NT2/D1 (cell line): Measurements from ENCODE around the gene ACOXL.

Source experiments
- DNase-seq: peaks from one replicate; pipeline ENCODE4 v3.0.0-alpha.2; 2011; ENCODE audit warnings: low read depth, low spot score
- H3K27me3 ChIP-seq: 2 replicates; pipeline ENCODE4 v1.6.0; 2011; ENCODE audit warnings: mild to moderate bottlenecking; ENCODE audit not compliant: insufficient read length, insufficient read depth
- H3K36me3 ChIP-seq: 2 replicates; pipeline ENCODE4 v1.6.1; 2011; ENCODE audit warnings: mild to moderate bottlenecking, low read length, mixed read lengths; ENCODE audit not compliant: insufficient read depth, insufficient read length
- H3K4me1 ChIP-seq: 2 replicates; pipeline ENCODE4 v1.5.1; 2011; ENCODE audit not compliant: insufficient read depth, insufficient read length
- H3K4me3 ChIP-seq: 2 replicates; pipeline ENCODE4 v1.5.1; 2011; ENCODE audit warnings: low read depth; ENCODE audit not compliant: insufficient read length
- H3K9ac ChIP-seq: 2 replicates; pipeline ENCODE4 v1.6.0; 2011; ENCODE audit warnings: low read depth; ENCODE audit not compliant: insufficient read length
- H3K9me3 ChIP-seq: 2 replicates; pipeline ENCODE4 v1.5.1; 2011; ENCODE audit warnings: mild to moderate bottlenecking, low read length; ENCODE audit not compliant: insufficient read depth
- SUZ12 ChIP-seq: IDR thresholded peaks from 2 replicates; pipeline ENCODE4 v1.6.1; 2011; ENCODE audit not compliant: insufficient read length, insufficient read depth; ENCODE audit errors: extremely low read depth
- YY1 ChIP-seq: IDR thresholded peaks from 2 replicates; pipeline ENCODE4 v1.6.1; 2011; ENCODE audit not compliant: insufficient read length, insufficient read depth
- ZNF274 ChIP-seq: IDR thresholded peaks from 2 replicates; pipeline ENCODE4 v1.6.1; 2011; ENCODE audit warnings: mild to moderate bottlenecking, low read depth, low read length

ACOXL gene

GRCh38 chr2:110716959-110717645 is 15.3 kb upstream of the ACOXL start:
- Histone ChIP-seq H3K27me3 (no peaks in the 10 kb centered on the region), H3K4me3 (no peak overlapping the region), H3K4me1 (no peaks in the 10 kb centered on the region), H3K9me3 (no peaks in the 10 kb centered on the region), H3K9ac (no peak overlapping the region), H3K36me3 (no peaks in the 10 kb centered on the region)
- DNase-seq: no peak
- TF ChIP-seq SUZ12 (no peak), YY1 (no peak), ZNF274 (no peak)

GRCh38 chr2:110717734-110718133 is 14.6 kb upstream of the ACOXL start:
- Histone ChIP-seq H3K27me3 (no peaks in the 10 kb centered on the region), H3K9me3 (no peaks in the 10 kb centered on the region), H3K36me3 (no peaks in the 10 kb centered on the region), H3K9ac (no peak overlapping the region), H3K4me3 (no peak overlapping the region), H3K4me1 (no peaks in the 10 kb centered on the region)
- no peak for DNase-seq
- TF ChIP-seq ZNF274: no peak
- no peak for TF ChIP-seq SUZ12
- no peak for TF ChIP-seq YY1

GRCh38 chr2:110718382-110718781 is 14.0 kb upstream of the ACOXL start:
- Histone ChIP-seq H3K9ac (no peak overlapping the region), H3K4me3 (no peak overlapping the region), H3K4me1 (no peaks in the 10 kb centered on the region), H3K36me3 (no peaks in the 10 kb centered on the region), H3K9me3 (no peaks in the 10 kb centered on the region), H3K27me3 (no peaks in the 10 kb centered on the region)
- DNase-seq: no peak
- TF ChIP-seq SUZ12 (no peak), YY1 (no peak), ZNF274 (no peak)

GRCh38 chr2:110718990-110719389 is 13.4 kb upstream of the ACOXL start:
- Histone ChIP-seq H3K36me3 (no peaks in the 10 kb centered on the region), H3K9ac (no peak overlapping the region), H3K27me3 (no peaks in the 10 kb centered on the region), H3K4me1 (peaks cover 1% of the 10 kb centered on the region), H3K9me3 (no peaks in the 10 kb centered on the region), H3K4me3 (no peak overlapping the region)
- TF ChIP-seq SUZ12: no peak
- TF ChIP-seq ZNF274: no peak
- no peak for TF ChIP-seq YY1
- no peak for DNase-seq

GRCh38 chr2:110720547-110720946 is 11.8 kb upstream of the ACOXL start:
- Histone ChIP-seq H3K36me3 (no peaks in the 10 kb centered on the region), H3K4me1 (peaks cover 4% of the 10 kb centered on the region), H3K4me3 (no peak overlapping the region), H3K27me3 (peaks cover 3% of the 10 kb centered on the region), H3K9me3 (no peaks in the 10 kb centered on the region), H3K9ac (no peak overlapping the region)
- no peak for DNase-seq
- TF ChIP-seq YY1 (no peak), ZNF274 (no peak), SUZ12 (no peak)

- no peak for TF ChIP-seq YY1
- no peak overlapping the region for H3K4me3 ChIP-seq
- H3K9me3 ChIP-seq: no peaks in the 10 kb centered on the region
- H3K27me3 ChIP-seq: peaks cover 3% of the 10 kb centered on the region
- no peaks in the 10 kb centered on the region for H3K36me3 ChIP-seq
- no peak for DNase-seq
- peaks cover 7% of the 10 kb centered on the region for H3K4me1 ChIP-seq
- H3K9ac ChIP-seq: no peak overlapping the region
Observed at GRCh38 chr2:110724820-110725219, 7.6 kb upstream of the ACOXL start.

- no peak for TF ChIP-seq ZNF274
- TF ChIP-seq SUZ12: no peak
- TF ChIP-seq YY1: no peak
- H3K4me3 ChIP-seq: no peak overlapping the region
- peaks cover 5% of the 10 kb centered on the region for H3K27me3 ChIP-seq
- no peak for DNase-seq
- H3K4me1 ChIP-seq: peaks cover 7% of the 10 kb centered on the region
- no peaks in the 10 kb centered on the region for H3K9me3 ChIP-seq
- H3K36me3 ChIP-seq: no peaks in the 10 kb centered on the region
- no peak overlapping the region for H3K9ac ChIP-seq
Observed at GRCh38 chr2:110725370-110725769, 7.0 kb upstream of the ACOXL start.

- Histone ChIP-seq H3K27me3 (peaks cover 8% of the 10 kb centered on the region), H3K4me3 (no peak overlapping the region), H3K9me3 (no peaks in the 10 kb centered on the region), H3K4me1 (peaks cover 10% of the 10 kb centered on the region), H3K9ac (no peak overlapping the region), H3K36me3 (no peaks in the 10 kb centered on the region)
- DNase-seq: no peak
- TF ChIP-seq YY1 (no peak), ZNF274 (no peak), SUZ12 (no peak)
Observed at GRCh38 chr2:110725859-110726258, 6.5 kb upstream of the ACOXL start.
